Coronary artery (tissue), 2 donors: Measurements from ENCODE around the gene SULF2.
A peak's percentile ranks its signal among the peaks of the same experiment; 100 is the strongest.

ENCODE experiments used
- DNase-seq: peaks from one replicate; pipeline ENCODE4 v3.0.0-alpha.2; 2017; ENCODE audit warnings: low spot score
- H3K27ac ChIP-seq, 2 donors: fragments of 200-600 bp; sonication (generic); one replicate each; pipeline ENCODE4 v1.5.1; 2016 to 2019
- H3K4me3 ChIP-seq: fragments of 200-600 bp; sonication (generic); 2 replicates; pipeline ENCODE4 v1.5.1; 2016; ENCODE audit warnings: mild to moderate bottlenecking, moderate library complexity
- TF ChIP-seq, protein P1 (sequence below): fragments of 200-600 bp; sonication (generic); IDR thresholded peaks from one replicate; pipeline ENCODE4 v1.5.1; 2019; ENCODE audit warnings: antibody characterized with exemption

The SULF2 gene

DNA sequence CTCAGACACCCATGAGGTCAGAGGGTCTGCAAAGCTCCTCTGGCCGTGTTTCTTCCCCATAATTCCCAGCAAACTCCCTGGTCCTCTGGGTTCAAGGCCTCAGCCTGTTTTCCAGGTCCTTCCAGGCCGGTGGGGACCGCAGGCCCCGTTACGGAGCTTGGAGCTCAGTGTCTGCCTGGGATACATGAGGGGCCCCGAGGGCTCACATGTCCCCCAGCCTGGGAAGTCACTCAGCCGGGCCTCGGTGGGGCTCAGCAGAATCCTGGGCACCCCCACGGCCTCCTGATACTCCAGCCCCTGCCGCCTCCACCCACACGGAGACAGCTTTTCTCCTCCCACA, 3.4 kb upstream of the SULF2 start:
- Histone ChIP-seq H3K4me3 (no peak overlapping the region), H3K27ac (no peak overlapping the region)
- TF ChIP-seq, protein P1, sequence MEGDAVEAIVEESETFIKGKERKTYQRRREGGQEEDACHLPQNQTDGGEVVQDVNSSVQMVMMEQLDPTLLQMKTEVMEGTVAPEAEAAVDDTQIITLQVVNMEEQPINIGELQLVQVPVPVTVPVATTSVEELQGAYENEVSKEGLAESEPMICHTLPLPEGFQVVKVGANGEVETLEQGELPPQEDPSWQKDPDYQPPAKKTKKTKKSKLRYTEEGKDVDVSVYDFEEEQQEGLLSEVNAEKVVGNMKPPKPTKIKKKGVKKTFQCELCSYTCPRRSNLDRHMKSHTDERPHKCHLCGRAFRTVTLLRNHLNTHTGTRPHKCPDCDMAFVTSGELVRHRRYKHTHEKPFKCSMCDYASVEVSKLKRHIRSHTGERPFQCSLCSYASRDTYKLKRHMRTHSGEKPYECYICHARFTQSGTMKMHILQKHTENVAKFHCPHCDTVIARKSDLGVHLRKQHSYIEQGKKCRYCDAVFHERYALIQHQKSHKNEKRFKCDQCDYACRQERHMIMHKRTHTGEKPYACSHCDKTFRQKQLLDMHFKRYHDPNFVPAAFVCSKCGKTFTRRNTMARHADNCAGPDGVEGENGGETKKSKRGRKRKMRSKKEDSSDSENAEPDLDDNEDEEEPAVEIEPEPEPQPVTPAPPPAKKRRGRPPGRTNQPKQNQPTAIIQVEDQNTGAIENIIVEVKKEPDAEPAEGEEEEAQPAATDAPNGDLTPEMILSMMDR: no peak
- no peak for DNase-seq

DNA sequence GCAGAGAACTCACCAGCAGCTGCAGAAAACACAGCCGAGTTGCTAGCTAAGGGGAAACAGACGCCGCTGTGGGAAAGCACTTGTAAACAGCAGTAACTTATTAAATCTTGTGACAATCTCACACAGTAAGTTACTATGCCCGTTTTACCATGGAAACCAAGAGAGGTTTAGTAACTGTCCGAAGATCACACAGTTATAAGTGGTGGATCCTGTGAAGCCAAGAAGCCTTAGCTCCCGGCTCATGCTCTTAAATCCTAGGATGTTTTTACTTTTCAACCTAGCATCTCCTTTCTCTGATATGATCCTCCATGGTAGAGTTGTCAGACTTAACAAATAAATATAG, 1.5 kb upstream of the SULF2 start:
- no peak for DNase-seq
- H3K4me3 ChIP-seq: peak overlapping the region; percentile 92
- peak overlapping the region; percentile 55 to 89 for H3K27ac ChIP-seq
- TF ChIP-seq, protein P1: no peak

DNA sequence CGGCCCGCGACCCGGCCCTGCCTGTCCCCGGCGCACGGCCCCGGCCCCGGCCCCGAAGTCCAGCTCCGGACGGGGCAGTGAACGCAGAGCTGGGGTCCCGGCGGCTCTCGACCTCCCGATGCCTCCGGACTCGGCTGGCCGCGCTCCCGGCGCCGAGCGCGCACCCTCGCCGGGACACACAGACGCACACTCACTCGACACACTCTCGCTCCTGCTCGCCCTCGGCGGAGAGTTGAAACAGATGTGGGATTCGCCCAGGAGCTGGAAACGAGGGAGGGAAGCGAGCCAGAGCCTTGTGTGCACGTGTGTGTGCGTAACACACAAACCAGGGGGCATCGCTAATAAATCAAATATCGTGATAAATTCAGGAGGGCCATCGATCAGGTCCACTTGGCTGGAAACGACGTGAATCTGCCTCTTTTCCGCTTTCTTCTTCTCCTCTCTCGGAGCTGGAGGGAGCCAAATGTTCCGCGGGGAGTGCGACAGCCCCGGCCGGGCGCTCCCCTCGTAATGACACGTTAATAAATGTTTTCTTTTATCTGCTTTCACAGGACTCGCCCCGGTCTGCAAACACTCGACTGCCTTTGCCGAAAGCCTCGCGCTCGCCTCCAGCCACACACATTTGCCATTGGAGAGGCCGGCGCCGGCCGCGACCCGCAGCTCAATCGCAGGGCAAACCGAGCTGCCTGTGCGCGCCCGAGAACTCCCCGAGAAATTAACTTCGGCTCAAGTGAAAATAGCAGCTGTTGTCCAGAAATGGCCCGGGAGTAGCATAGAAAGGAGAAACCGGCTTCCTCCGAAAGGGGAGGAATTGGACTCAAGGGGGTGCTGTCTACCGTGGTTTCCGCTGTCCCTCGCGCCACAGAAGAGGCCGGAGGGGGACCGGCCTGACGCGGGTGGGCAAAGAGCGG, 828 bp upstream of the SULF2 start:
- TF ChIP-seq, protein P1: peak; percentile 53
- H3K27ac ChIP-seq: peak overlapping the region; percentile 55 to 89
- H3K4me3 ChIP-seq: peak overlapping the region; percentile 92
- DNase-seq: peak; percentile 83

DNA sequence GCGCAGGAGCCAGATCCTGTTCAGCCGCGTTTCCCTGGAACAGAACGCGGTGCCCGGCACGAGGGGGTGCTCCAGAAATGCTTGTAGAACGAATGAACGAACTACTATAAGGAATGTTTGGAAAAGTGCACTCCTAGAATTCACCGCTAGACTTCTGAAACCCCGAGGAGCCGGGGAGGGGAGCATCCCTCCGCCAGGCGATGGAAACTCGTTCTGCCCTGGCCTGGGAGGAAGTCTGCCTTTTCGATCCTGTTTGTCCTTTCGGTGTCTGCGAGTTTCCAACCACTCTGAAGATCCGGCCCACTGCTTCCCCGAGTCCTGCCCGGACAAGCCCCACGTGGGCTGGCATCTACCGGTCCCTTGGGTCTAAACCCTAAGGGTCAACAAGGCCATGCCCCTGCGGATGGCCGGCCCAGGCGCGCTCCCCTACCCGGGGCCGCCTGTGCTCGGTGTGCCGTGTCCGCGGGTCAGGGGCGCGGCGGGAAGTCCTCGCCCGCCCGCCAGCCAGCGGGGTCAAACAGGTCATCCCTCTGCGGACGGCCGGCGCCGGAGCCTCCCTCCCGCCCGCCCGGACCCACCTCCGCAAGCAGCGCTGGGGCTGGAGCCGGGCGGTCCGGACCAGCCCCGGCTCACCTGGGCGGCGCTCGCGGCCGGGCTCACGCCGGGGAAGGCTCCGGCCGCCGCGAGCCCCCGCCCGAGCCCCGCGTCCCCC, 526 bp downstream of the SULF2 start:
- peak overlapping the region; percentile 36 to 89 for H3K27ac ChIP-seq
- no peak for DNase-seq

DNA sequence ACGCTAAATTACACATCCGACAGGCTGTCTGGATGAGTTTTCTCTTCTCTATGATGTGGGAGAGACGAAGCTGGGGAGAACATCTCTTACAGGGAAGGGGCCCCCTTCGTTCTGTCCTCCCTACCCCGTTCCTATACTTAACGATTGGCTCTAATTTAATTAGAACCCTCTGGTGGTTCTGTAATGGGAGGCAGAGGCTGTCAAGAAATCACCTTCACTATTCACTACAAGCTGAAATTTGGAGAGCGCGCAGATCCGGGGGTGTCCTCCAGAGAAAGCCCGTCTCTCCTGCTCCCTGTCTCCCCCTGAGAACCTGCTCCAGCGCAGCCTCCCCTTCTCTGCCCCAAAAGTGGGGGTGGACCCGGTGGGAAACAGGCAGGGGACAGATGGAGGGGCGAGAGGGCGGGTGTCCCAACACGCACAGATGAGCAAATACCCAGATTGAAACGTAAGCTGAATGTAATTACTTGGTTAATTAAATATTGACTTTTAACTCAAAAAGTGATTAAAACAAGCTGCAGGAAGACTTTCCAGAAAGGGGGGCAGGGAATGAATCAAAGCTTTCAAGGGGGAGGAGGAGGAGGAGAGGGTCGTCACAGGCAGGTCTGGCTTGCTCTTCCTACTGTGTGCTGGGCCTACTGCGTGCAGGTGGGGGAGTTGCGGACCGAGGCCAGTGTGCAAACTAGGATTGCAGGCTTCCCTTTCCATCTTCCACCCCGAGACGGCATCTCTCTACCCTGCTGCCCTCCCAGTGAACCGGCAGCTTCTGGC, 1.3 kb downstream of the SULF2 start:
- peak overlapping the region in 1 of 2 donors; percentile 89 for H3K27ac ChIP-seq
- TF ChIP-seq, protein P1: no peak
- no peak for DNase-seq
- peak overlapping the region; percentile 92 for H3K4me3 ChIP-seq

More for the DNA sequence above, 526 bp downstream of the SULF2 start:
- TF ChIP-seq, protein P1: no peak
- H3K4me3 ChIP-seq: peak overlapping the region; percentile 92

DNA sequence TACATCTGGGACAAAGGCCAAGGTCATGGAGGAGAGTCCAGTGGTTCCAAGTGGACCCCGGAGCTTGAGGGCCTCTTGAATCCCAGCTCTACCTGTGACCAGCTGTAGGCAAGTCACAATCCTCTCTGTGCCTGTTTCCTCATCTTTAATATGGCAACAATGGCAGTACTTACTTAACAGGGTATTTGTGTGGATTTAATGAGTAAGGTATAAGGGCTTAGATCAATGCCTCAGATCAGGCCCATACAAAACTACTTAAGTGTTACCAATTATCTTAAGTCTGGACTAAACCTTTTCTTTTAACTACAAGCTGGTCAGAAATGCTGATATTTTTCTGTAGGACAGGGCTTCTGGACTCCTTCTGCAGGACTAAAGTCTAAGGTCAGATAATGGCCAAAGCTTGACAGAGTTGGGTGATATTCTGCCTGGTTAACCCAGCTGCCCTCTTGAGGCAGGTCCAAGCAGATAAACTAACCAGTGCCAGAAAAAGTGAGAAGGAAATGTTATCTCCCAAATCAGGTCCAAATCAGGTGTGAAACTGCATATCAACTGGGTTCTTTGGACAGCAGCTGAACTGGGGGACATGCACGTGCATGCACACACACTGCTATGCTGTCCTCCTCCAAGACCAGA, 2.2 kb downstream of the SULF2 start:
- no peak overlapping the region for H3K27ac ChIP-seq
- TF ChIP-seq, protein P1: no peak
- DNase-seq: no peak
- peak overlapping the region; percentile 92 for H3K4me3 ChIP-seq
